A673 (cell line): ENCODE data around the gene FAR1.

Experiments used
- EZH2 ChIP-seq: fragments of 200-600 bp; sonication (generic); IDR thresholded peaks from 2 replicates; pipeline ENCODE4 v1.6.1; 2017; ENCODE audit warnings: borderline replicate concordance, low read depth, mild to moderate bottlenecking, mixed read lengths, antibody characterized with exemption, low read length; ENCODE audit not compliant: poor library complexity, severe bottlenecking
- TF ChIP-seq, protein P1 (sequence below): fragments of 300-800, 200-600 bp; sonication (generic); conservative IDR thresholded peaks from 2 replicates; pipeline ENCODE4 v1.5.1; 2017; ENCODE audit warnings: low read depth, mild to moderate bottlenecking, antibody characterized with exemption, low read length, moderate library complexity, mixed read lengths

DNA sequence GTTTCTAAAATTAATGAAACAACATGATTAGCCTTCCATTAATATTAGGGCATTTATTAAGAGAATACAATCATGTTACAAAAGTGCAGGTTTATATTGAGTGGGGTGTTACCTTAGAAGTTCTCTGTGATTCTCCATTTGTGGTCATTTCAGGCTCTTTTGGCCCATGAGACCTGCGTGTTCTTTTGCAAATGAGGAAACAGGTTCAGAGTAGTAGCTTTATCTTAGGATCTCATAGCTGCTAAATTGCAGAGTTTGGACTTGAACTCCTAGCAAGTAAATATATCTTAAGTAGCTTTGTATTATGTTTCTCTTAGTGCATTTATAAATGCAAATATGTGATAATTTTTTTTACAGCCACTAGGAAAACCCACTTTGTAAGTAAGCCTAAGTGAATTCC, 18.3 kb downstream of the FAR1 start:
- TF ChIP-seq, protein P1, sequence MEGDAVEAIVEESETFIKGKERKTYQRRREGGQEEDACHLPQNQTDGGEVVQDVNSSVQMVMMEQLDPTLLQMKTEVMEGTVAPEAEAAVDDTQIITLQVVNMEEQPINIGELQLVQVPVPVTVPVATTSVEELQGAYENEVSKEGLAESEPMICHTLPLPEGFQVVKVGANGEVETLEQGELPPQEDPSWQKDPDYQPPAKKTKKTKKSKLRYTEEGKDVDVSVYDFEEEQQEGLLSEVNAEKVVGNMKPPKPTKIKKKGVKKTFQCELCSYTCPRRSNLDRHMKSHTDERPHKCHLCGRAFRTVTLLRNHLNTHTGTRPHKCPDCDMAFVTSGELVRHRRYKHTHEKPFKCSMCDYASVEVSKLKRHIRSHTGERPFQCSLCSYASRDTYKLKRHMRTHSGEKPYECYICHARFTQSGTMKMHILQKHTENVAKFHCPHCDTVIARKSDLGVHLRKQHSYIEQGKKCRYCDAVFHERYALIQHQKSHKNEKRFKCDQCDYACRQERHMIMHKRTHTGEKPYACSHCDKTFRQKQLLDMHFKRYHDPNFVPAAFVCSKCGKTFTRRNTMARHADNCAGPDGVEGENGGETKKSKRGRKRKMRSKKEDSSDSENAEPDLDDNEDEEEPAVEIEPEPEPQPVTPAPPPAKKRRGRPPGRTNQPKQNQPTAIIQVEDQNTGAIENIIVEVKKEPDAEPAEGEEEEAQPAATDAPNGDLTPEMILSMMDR = no peak
- no peak for TF ChIP-seq EZH2
